Measurements from ENCODE around the gene PDCD2L. TPM values are rescaled to one million over a fixed set of nuclear protein-coding genes. Genes with fewer than 3 reads are reported as not detected.

PDCD2L gene
- total and polyA plus RNA-seq, 9 of the 15 experiments (the other 6 are each of a cell fraction or from before 2014, with no cell fraction given): 12.1 to 68.5 (median 56.3) TPM

DNA sequence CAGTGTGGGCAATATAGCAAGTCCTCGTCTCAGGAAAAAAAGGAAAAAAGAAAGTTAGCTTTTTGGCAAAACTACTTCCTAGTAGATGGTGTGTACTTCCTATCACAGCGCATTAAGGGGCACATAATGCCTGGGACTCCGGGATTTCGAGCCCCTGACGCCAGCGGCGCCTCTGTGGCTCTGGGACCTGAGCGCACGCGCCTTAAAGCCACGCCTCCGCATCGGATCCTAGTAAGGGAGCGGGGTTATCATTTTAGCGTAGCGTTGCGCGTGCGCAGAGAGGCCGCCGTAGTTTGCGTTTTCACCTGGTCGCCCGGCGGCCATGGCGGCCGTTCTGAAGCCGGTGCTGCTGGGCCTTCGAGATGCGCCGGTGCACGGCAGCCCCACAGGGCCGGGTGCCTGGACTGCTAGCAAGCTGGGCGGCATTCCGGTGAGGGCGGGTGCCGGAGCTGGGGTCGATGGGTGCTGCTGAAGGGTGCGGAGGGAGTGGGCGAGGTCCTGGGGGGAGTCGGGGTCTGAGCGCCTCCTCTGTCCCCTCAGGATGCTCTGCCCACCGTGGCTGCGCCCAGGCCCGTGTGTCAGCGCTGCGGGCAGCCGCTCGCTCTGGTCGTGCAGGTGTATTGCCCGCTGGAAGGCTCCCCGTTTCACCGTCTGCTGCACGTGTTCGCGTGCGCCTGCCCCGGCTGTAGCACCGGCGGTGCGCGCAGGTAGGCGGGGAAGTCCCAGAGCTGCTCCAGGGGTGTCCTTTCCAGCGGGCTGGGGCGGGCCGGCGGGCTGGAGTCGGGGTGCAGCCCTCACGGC is at the start of gene PDCD2L (continued):
- TF ChIP-seq, protein P1, sequence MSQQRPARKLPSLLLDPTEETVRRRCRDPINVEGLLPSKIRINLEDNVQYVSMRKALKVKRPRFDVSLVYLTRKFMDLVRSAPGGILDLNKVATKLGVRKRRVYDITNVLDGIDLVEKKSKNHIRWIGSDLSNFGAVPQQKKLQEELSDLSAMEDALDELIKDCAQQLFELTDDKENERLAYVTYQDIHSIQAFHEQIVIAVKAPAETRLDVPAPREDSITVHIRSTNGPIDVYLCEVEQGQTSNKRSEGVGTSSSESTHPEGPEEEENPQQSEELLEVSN (IDR thresholded peaks at IDR 0.05; ENCODE audit: borderline replicate concordance in 1 of 2, extremely low read depth in 1 of 2, insufficient read depth in 1 of 2, insufficient read length in 1 of 2, low read depth in 1 of 2, low read length in 1 of 2, poor library complexity in 1 of 2, severe bottlenecking in 1 of 2): peak; percentile 82 to 96
- TF ChIP-seq ZNF778 (CRISPR knock-in tag; IDR thresholded peaks at IDR 0.05) (no peak), ZNF197 (CRISPR knock-in tag; IDR thresholded peaks at IDR 0.05; ENCODE audit: low read depth) (no peak), ZNF146 (CRISPR knock-in tag; IDR thresholded peaks at IDR 0.05; ENCODE audit: unreplicated experiment) (no peak), PHF20 (IDR thresholded peaks at IDR 0.05; ENCODE audit: partially characterized antibody) (peak; percentile 35), U2AF1 (optimal IDR thresholded peaks at IDR 0.05; ENCODE audit: low read depth, low read length) (peak; percentile 51), OTX1 (CRISPR knock-in tag; IDR thresholded peaks at IDR 0.05) (no peak), ZNF785 (CRISPR knock-in tag; IDR thresholded peaks at IDR 0.05) (no peak)
- TF ChIP-seq, protein P2, sequence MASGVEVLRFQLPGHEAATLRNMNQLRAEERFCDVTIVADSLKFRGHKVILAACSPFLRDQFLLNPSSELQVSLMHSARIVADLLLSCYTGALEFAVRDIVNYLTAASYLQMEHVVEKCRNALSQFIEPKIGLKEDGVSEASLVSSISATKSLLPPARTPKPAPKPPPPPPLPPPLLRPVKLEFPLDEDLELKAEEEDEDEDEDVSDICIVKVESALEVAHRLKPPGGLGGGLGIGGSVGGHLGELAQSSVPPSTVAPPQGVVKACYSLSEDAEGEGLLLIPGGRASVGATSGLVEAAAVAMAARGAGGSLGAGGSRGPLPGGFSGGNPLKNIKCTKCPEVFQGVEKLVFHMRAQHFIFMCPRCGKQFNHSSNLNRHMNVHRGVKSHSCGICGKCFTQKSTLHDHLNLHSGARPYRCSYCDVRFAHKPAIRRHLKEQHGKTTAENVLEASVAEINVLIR (CRISPR knock-in tag; IDR thresholded peaks at IDR 0.05): no peak
- TF ChIP-seq, protein P3, sequence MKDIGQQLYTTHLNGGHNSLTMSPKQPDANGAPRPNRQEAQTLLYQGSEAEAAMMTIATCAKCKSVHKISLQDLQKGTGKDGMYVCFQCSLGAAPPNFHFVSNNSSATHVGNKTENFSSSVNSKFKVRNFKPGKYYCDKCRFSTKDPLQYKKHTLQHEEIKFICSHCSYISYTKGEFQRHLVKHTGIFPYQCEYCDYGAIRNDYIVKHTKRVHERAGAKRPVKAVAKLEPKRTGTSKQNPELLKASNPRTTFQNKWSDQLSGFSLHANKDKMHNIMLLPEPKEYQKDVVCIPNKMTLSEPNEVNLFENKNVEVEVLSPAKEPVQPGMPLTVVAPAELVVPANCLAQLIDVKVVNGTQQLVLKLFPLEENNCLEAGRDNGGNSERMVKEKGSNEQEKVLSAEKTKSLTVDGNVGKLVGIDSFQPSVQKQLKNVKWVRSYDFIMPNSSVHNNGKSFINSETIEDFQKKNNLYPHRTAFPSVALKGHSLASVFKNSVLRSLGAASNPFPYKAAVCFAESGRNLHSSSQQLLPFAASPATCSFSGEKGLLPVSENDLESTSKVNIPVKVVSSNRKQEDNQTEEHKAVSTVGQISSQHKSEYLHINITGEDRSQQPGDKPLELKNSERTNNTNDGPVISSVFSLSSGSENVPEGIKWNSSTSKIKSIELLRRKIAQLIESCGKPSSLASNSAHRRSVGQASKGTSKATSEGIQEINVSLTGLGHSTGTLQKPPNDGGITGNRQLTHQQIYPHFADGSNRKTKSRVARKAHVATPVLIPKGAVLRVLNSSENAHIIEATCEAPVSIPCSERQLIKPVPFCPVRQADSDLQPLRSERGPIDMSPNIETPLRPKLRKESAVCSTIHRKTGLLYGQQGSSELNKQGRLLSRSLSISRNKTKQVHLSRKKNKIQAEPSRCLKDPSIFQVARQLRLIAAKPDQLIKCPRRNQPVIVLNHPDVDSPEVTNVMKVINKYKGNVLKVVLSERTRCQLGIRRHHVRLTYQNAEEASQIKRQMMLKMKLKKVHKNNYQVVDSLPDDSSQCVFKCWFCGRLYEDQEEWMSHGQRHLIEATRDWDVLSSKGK (CRISPR knock-in tag; IDR thresholded peaks at IDR 0.05): no peak
- TF ChIP-seq, protein P4, sequence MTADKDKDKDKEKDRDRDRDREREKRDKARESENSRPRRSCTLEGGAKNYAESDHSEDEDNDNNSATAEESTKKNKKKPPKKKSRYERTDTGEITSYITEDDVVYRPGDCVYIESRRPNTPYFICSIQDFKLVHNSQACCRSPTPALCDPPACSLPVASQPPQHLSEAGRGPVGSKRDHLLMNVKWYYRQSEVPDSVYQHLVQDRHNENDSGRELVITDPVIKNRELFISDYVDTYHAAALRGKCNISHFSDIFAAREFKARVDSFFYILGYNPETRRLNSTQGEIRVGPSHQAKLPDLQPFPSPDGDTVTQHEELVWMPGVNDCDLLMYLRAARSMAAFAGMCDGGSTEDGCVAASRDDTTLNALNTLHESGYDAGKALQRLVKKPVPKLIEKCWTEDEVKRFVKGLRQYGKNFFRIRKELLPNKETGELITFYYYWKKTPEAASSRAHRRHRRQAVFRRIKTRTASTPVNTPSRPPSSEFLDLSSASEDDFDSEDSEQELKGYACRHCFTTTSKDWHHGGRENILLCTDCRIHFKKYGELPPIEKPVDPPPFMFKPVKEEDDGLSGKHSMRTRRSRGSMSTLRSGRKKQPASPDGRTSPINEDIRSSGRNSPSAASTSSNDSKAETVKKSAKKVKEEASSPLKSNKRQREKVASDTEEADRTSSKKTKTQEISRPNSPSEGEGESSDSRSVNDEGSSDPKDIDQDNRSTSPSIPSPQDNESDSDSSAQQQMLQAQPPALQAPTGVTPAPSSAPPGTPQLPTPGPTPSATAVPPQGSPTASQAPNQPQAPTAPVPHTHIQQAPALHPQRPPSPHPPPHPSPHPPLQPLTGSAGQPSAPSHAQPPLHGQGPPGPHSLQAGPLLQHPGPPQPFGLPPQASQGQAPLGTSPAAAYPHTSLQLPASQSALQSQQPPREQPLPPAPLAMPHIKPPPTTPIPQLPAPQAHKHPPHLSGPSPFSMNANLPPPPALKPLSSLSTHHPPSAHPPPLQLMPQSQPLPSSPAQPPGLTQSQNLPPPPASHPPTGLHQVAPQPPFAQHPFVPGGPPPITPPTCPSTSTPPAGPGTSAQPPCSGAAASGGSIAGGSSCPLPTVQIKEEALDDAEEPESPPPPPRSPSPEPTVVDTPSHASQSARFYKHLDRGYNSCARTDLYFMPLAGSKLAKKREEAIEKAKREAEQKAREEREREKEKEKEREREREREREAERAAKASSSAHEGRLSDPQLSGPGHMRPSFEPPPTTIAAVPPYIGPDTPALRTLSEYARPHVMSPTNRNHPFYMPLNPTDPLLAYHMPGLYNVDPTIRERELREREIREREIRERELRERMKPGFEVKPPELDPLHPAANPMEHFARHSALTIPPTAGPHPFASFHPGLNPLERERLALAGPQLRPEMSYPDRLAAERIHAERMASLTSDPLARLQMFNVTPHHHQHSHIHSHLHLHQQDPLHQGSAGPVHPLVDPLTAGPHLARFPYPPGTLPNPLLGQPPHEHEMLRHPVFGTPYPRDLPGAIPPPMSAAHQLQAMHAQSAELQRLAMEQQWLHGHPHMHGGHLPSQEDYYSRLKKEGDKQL (CRISPR knock-in tag; IDR thresholded peaks at IDR 0.05; ENCODE audit: borderline replicate concordance): no peak
- TF ChIP-seq, protein P5, sequence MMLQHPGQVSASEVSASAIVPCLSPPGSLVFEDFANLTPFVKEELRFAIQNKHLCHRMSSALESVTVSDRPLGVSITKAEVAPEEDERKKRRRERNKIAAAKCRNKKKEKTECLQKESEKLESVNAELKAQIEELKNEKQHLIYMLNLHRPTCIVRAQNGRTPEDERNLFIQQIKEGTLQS (IDR thresholded peaks at IDR 0.05): no peak
- TF ChIP-seq, protein P5 (CRISPR knock-in tag; conservative IDR thresholded peaks at IDR 0.05): no peak

Data from K562 (cell line).